Measurements from ENCODE around the gene RAB13. TPM values are rescaled to one million over a fixed set of nuclear protein-coding genes. Genes with fewer than 3 reads are reported as not detected.

The RAB13 gene
- total and polyA plus RNA-seq, 2 experiments from 2014 or later = 25.9 to 98.7 TPM

GRCh38 chr1:153973525-153973924 lies 12.6 kb downstream of the RAB13 start:
- H3K4me2 ChIP-seq = no peak overlapping the region
- TF ChIP-seq EZH2 (IDR thresholded peaks at IDR 0.05; ENCODE audit: borderline replicate concordance) (no peak), EZH2phosphoT487 (IDR thresholded peaks at IDR 0.05; ENCODE audit: low read depth, severe bottlenecking, unreplicated experiment) (no peak)
- TF ChIP-seq, protein P1, sequence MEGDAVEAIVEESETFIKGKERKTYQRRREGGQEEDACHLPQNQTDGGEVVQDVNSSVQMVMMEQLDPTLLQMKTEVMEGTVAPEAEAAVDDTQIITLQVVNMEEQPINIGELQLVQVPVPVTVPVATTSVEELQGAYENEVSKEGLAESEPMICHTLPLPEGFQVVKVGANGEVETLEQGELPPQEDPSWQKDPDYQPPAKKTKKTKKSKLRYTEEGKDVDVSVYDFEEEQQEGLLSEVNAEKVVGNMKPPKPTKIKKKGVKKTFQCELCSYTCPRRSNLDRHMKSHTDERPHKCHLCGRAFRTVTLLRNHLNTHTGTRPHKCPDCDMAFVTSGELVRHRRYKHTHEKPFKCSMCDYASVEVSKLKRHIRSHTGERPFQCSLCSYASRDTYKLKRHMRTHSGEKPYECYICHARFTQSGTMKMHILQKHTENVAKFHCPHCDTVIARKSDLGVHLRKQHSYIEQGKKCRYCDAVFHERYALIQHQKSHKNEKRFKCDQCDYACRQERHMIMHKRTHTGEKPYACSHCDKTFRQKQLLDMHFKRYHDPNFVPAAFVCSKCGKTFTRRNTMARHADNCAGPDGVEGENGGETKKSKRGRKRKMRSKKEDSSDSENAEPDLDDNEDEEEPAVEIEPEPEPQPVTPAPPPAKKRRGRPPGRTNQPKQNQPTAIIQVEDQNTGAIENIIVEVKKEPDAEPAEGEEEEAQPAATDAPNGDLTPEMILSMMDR (IDR thresholded peaks at IDR 0.05; ENCODE audit: poor library complexity) = no peak
- H3K9me3 ChIP-seq (ENCODE audit: low read depth) = no peaks in the 10 kb centered on the region
- no peak overlapping the region for H3K27ac ChIP-seq
- no peak for DNase-seq (ENCODE audit: low spot score)
- no peaks in the 10 kb centered on the region for H3K27me3 ChIP-seq
- no peak overlapping the region for H3K4me3 ChIP-seq
- H3K9me2 ChIP-seq (replicated peaks; ENCODE audit: insufficient read depth) = no peaks in the 10 kb centered on the region
- H3K79me2 ChIP-seq = peaks cover 23% of the 10 kb centered on the region
- H2AFZ ChIP-seq = no peak overlapping the region
- peaks cover 3% of the 10 kb centered on the region for H4K20me1 ChIP-seq (ENCODE audit: insufficient read depth, poor library complexity, severe bottlenecking)
- WGBS (ENCODE audit: low lambda C conversion rate, missing lambda C conversion rate) = 90% methylated on average over 7 of the region's 7 CpGs
- peaks cover 12% of the 10 kb centered on the region for H3K4me1 ChIP-seq (ENCODE audit: insufficient read depth)
- no peaks in the 10 kb centered on the region for H3K36me3 ChIP-seq (replicated peaks; ENCODE audit: insufficient read depth, low read depth)

DNA sequence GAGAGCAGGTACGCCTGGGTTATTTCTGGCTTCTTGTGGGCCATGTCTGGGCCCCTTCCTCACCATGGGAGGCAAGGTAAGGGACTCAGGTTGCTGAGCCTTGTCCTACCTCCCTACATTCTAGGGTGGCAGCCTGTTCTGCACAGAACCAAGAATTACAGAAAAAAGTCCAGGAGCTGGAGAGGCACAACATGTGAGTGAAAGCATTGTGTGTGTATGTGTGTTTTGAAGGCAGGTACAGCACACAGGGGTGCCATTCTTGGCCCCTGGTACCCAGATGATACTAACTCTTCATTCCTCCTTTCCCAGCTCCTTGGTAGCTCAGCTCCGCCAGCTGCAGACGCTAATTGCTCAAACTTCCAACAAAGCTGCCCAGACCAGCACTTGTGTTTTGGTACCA lies 13.1 kb downstream of the RAB13 start:
- 96% methylated on average over 3 of the region's 3 CpGs for WGBS (ENCODE audit: low lambda C conversion rate, missing lambda C conversion rate)

GRCh38 chr1:153970346-153970745 lies 15.8 kb downstream of the RAB13 start:
- peaks cover 11% of the 10 kb centered on the region for H3K79me2 ChIP-seq
- no peaks in the 10 kb centered on the region for H4K20me1 ChIP-seq (ENCODE audit: insufficient read depth, poor library complexity, severe bottlenecking)
- no peaks in the 10 kb centered on the region for H3K9me3 ChIP-seq (ENCODE audit: low read depth)
- H3K4me2 ChIP-seq = no peak overlapping the region
- H3K4me3 ChIP-seq = no peak overlapping the region
- H2AFZ ChIP-seq = no peak overlapping the region
- H3K36me3 ChIP-seq (replicated peaks; ENCODE audit: insufficient read depth, low read depth) = no peaks in the 10 kb centered on the region
- H3K9me2 ChIP-seq (replicated peaks; ENCODE audit: insufficient read depth) = no peaks in the 10 kb centered on the region
- TF ChIP-seq EZH2 (IDR thresholded peaks at IDR 0.05; ENCODE audit: borderline replicate concordance) (no peak), EZH2phosphoT487 (IDR thresholded peaks at IDR 0.05; ENCODE audit: low read depth, severe bottlenecking, unreplicated experiment) (no peak)
- TF ChIP-seq, protein P1 (IDR thresholded peaks at IDR 0.05; ENCODE audit: poor library complexity) = no peak
- WGBS (ENCODE audit: low lambda C conversion rate, missing lambda C conversion rate) = 97% methylated on average over 2 of the region's 2 CpGs
- H3K4me1 ChIP-seq (ENCODE audit: insufficient read depth) = peaks cover 5% of the 10 kb centered on the region
- H3K27ac ChIP-seq = no peak overlapping the region
- no peaks in the 10 kb centered on the region for H3K27me3 ChIP-seq
- no peak for DNase-seq (ENCODE audit: low spot score)

More for the DNA sequence above, 13.1 kb downstream of the RAB13 start:
- peaks cover 10% of the 10 kb centered on the region for H3K4me1 ChIP-seq (ENCODE audit: insufficient read depth)
- DNase-seq (ENCODE audit: low spot score) = no peak
- no peak overlapping the region for H2AFZ ChIP-seq
- H3K4me3 ChIP-seq = no peak overlapping the region
- H3K36me3 ChIP-seq (replicated peaks; ENCODE audit: insufficient read depth, low read depth) = no peaks in the 10 kb centered on the region
- H3K79me2 ChIP-seq = peaks cover 23% of the 10 kb centered on the region
- no peak overlapping the region for H3K27ac ChIP-seq
- H3K9me2 ChIP-seq (replicated peaks; ENCODE audit: insufficient read depth) = no peaks in the 10 kb centered on the region
- H3K27me3 ChIP-seq = no peaks in the 10 kb centered on the region
- H3K4me2 ChIP-seq = no peak overlapping the region
- peaks cover 3% of the 10 kb centered on the region for H4K20me1 ChIP-seq (ENCODE audit: insufficient read depth, poor library complexity, severe bottlenecking)
- TF ChIP-seq EZH2phosphoT487 (IDR thresholded peaks at IDR 0.05; ENCODE audit: low read depth, severe bottlenecking, unreplicated experiment) (no peak), EZH2 (IDR thresholded peaks at IDR 0.05; ENCODE audit: borderline replicate concordance) (no peak)
- TF ChIP-seq, protein P1 (IDR thresholded peaks at IDR 0.05; ENCODE audit: poor library complexity) = no peak
- no peaks in the 10 kb centered on the region for H3K9me3 ChIP-seq (ENCODE audit: low read depth)

GRCh38 chr1:153968972-153969371 lies 17.2 kb downstream of the RAB13 start:
- 95% methylated on average over 2 of the region's 2 CpGs for WGBS (ENCODE audit: low lambda C conversion rate, missing lambda C conversion rate)
- TF ChIP-seq EZH2 (IDR thresholded peaks at IDR 0.05; ENCODE audit: borderline replicate concordance) = no peak
- TF ChIP-seq, protein P1 (IDR thresholded peaks at IDR 0.05; ENCODE audit: poor library complexity) = no peak
- TF ChIP-seq EZH2phosphoT487 (IDR thresholded peaks at IDR 0.05; ENCODE audit: low read depth, severe bottlenecking, unreplicated experiment) = no peak
- H3K9me3 ChIP-seq (ENCODE audit: low read depth) = no peaks in the 10 kb centered on the region
- no peak overlapping the region for H2AFZ ChIP-seq
- no peak for DNase-seq (ENCODE audit: low spot score)
- peaks cover 21% of the 10 kb centered on the region for H3K79me2 ChIP-seq
- H3K9me2 ChIP-seq (replicated peaks; ENCODE audit: insufficient read depth) = no peaks in the 10 kb centered on the region
- H3K27ac ChIP-seq = peak overlapping the region; percentile 77
- peaks cover 12% of the 10 kb centered on the region for H3K4me1 ChIP-seq (ENCODE audit: insufficient read depth)
- H3K36me3 ChIP-seq (replicated peaks; ENCODE audit: insufficient read depth, low read depth) = no peaks in the 10 kb centered on the region
- no peaks in the 10 kb centered on the region for H3K27me3 ChIP-seq
- peak overlapping the region; percentile 86 for H3K4me2 ChIP-seq
- H3K4me3 ChIP-seq = no peak overlapping the region
- no peaks in the 10 kb centered on the region for H4K20me1 ChIP-seq (ENCODE audit: insufficient read depth, poor library complexity, severe bottlenecking)
